ENCODE results near the gene DDIAS.

- TF ChIP-seq CTCF (IDR thresholded peaks at IDR 0.05) (no peak), POLR2A (IDR thresholded peaks at IDR 0.05; ENCODE audit: low read depth) (no peak), POLR2AphosphoS5 (IDR thresholded peaks at IDR 0.05) (no peak)
These were observed 42.7 kb downstream of the DDIAS start for GRCh38 chr11:82944198-82944597.

Data from esophagus muscularis mucosa (tissue), 3 donors.